Measurements from ENCODE around the gene SYT3. TPM values are rescaled to one million over a fixed set of nuclear protein-coding genes. Genes with fewer than 3 reads are reported as not detected.

Gene SYT3
- total and polyA plus RNA-seq, 7 donors: 0.07 to 0.26 (median 0.12) TPM; not detected in 4

DNA sequence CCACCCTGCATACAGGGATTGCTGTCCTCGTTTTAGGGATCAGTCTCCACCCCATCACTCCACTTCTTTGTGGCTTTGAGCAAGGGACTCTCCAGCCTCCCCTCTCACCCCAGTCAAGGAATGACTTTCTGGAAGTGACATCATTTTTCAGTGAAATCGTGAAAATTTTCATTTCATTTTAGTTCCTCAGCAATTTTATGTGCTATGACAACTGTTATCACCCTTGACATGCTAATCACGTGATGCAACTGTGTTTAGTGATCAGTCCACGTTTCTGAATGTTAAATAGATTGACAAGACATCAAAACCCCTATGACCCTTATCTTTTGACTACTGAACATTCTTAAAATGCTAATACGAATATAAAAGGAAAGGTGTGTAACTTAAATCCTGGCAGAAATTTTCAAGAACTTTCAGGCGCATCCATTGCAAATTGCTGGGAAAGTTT is 17.6 kb upstream of the SYT3 start:
- Histone ChIP-seq H3K27me3 (ENCODE audit: insufficient read depth in 3 of 3, low read length in 2 of 3) (peaks cover 0 to 62% (median 17%) of the 10 kb centered on the region in 3 donors), H3K9me3 (no peaks in the 10 kb centered on the region), H3K36me3 (ENCODE audit: insufficient read depth in 1 of 2, low read depth in 1 of 2) (no peaks in the 10 kb centered on the region), H3K27ac (no peak overlapping the region), H3K4me3 (no peak overlapping the region), H3K4me1 (no peaks in the 10 kb centered on the region)
- WGBS, 3 donors: 39 to 43% (median 42%) methylated on average over 6 of the region's 6 CpGs
- DNase-seq: no peak
- intact Hi-C loops (cut with DNase I): no loop called here
- ATAC-seq: no peak
- TF ChIP-seq, protein P1, sequence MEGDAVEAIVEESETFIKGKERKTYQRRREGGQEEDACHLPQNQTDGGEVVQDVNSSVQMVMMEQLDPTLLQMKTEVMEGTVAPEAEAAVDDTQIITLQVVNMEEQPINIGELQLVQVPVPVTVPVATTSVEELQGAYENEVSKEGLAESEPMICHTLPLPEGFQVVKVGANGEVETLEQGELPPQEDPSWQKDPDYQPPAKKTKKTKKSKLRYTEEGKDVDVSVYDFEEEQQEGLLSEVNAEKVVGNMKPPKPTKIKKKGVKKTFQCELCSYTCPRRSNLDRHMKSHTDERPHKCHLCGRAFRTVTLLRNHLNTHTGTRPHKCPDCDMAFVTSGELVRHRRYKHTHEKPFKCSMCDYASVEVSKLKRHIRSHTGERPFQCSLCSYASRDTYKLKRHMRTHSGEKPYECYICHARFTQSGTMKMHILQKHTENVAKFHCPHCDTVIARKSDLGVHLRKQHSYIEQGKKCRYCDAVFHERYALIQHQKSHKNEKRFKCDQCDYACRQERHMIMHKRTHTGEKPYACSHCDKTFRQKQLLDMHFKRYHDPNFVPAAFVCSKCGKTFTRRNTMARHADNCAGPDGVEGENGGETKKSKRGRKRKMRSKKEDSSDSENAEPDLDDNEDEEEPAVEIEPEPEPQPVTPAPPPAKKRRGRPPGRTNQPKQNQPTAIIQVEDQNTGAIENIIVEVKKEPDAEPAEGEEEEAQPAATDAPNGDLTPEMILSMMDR (IDR thresholded peaks at IDR 0.05): no peak

DNA sequence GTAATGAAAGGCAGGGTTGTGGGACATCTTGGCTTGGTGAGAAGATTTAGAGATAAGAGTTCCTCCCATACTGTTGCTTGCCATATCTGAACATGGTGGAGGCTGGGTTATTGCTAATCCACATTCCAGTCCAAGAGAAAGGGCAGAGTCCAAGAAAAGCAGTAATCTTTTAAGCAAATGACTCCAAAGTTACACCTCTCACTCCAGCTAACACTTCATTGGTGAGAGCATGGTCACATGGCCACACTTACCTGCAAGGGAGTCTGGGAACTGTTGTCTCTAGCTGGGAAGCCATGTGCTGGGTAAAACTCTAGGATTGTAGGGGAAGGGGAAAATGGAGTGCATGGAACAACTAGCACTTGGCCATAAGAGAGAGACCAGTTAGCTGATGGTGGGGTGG is 15.2 kb upstream of the SYT3 start:
- intact Hi-C loops (cut with DNase I): no loop called here
- Histone ChIP-seq H3K36me3 (ENCODE audit: insufficient read depth in 1 of 2, low read depth in 1 of 2) (no peaks in the 10 kb centered on the region), H3K9me3 (no peaks in the 10 kb centered on the region), H3K4me1 (no peaks in the 10 kb centered on the region), H3K27ac (no peak overlapping the region), H3K4me3 (no peak overlapping the region), H3K27me3 (ENCODE audit: insufficient read depth in 3 of 3, low read length in 2 of 3) (peaks cover 0 to 56% (median 11%) of the 10 kb centered on the region in 3 donors)
- DNase-seq (no peak), ATAC-seq (no peak)
- TF ChIP-seq, protein P1 (IDR thresholded peaks at IDR 0.05): no peak

DNA sequence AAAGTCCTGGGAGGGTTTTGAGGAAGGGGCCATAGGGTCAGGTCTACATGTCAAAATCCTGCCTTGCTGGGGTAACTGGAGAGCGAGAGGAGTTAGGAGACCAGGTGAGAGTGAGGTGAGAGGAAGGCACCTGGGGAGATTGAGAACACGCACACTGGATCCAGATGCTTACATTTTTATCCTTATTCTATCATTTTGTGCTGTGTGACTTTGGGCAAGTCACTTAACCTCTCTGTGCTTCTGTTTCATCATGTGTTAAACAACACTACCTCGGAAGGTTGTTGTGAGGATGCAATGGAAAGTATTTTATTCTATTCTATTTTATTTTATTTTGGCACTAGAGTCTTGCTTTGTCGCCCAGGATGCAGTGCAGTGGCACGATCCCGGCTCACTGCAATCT is 13.0 kb upstream of the SYT3 start:
- TF ChIP-seq, protein P1 (IDR thresholded peaks at IDR 0.05): no peak
- no peak for DNase-seq
- no peak overlapping the region for H3K4me3 ChIP-seq
- H3K36me3 ChIP-seq (ENCODE audit: insufficient read depth in 1 of 2, low read depth in 1 of 2): no peaks in the 10 kb centered on the region
- no peaks in the 10 kb centered on the region for H3K9me3 ChIP-seq
- intact Hi-C loops (cut with DNase I): no loop called here
- peaks cover 0 to 39% (median 8%) of the 10 kb centered on the region in 3 donors for H3K27me3 ChIP-seq (ENCODE audit: insufficient read depth in 3 of 3, low read length in 2 of 3)
- 88 to 91% (median 89%) methylated on average over 6 of the region's 6 CpGs for WGBS, 3 donors
- no peak for ATAC-seq
- no peaks in the 10 kb centered on the region for H3K4me1 ChIP-seq
- H3K27ac ChIP-seq: no peak overlapping the region

DNA sequence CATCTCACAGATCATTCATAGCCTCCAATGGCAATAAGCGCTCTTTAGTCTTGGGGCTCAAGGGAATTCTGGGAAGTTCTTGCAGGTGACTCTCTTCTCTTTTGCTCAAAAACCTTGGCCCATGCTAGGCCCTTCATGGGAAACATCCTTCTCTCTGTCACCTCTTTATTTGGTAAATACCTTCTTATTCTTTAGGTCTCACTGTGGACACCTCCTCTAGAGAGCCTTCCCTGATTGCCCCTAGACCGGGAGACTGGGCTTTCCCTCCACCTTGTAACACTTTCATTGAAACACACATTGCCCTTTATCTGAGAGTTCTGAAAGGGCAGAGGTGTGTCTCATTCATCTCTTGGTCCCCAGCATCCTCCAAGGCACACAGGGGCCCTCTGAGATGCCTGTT is 11.5 kb upstream of the SYT3 start:
- Histone ChIP-seq H3K9me3 (no peaks in the 10 kb centered on the region), H3K27me3 (ENCODE audit: insufficient read depth in 3 of 3, low read length in 2 of 3) (peaks cover 0 to 34% (median 7%) of the 10 kb centered on the region in 3 donors), H3K4me3 (no peak overlapping the region), H3K4me1 (no peaks in the 10 kb centered on the region), H3K27ac (no peak overlapping the region), H3K36me3 (ENCODE audit: insufficient read depth in 1 of 2, low read depth in 1 of 2) (no peaks in the 10 kb centered on the region)
- WGBS, 3 donors: 71 to 85% (median 72%) methylated on average over 2 of the region's 2 CpGs
- intact Hi-C loops (cut with DNase I): no loop called here
- TF ChIP-seq, protein P1 (IDR thresholded peaks at IDR 0.05): no peak
- DNase-seq (no peak), ATAC-seq (no peak)
